Ovary (tissue), 3 donors: ENCODE measurements around the gene ARHGAP21.

Source experiments
- CTCF ChIP-seq, 3 donors: fragments of 450-650 bp in 2 of 3; fragments of 200-600 bp in 1 of 3; IDR thresholded peaks; one replicate each; pipeline versions ENCODE4 v1.5.1 to v1.8.0; 2016 to 2022; ENCODE audit warnings: antibody characterized with exemption in 3 of 3, mild to moderate bottlenecking in 1 of 3
- POLR2A ChIP-seq: fragments of 450-650 bp; IDR thresholded peaks from one replicate; pipeline ENCODE4 v1.6.1; 2017; ENCODE audit warnings: antibody characterized with exemption, mild to moderate bottlenecking, moderate library complexity
- donor health status: DM: no; HTN: no; CAD: no.

- TF ChIP-seq POLR2A (no peak), CTCF (IDR thresholded peaks at IDR 0.05) (no peak)
These were observed 182.4 kb downstream of the ARHGAP21 start for GRCh38 chr10:24541239-24541753.
